Measurements from ENCODE around the gene HGS.

HGS gene

GRCh38 chr17:81740395-81740961 lies 56.7 kb downstream of the HGS start:
- Histone ChIP-seq H3K27ac (ENCODE audit: low read depth, low read length) (no peak overlapping the region), H3K27me3 (ENCODE audit: control insufficient read depth, insufficient read depth, low read length) (no peaks in the 10 kb centered on the region), H3K4me3 (ENCODE audit: low read depth, low read length) (no peak overlapping the region), H3K4me1 (ENCODE audit: control insufficient read depth, insufficient read depth, low read length) (no peaks in the 10 kb centered on the region), H3K36me3 (ENCODE audit: control insufficient read depth, insufficient read depth, low read length) (no peaks in the 10 kb centered on the region), H3K9me3 (ENCODE audit: control insufficient read depth, insufficient read depth, low read length) (no peaks in the 10 kb centered on the region), H3K9ac (ENCODE audit: low read depth, low read length) (no peak overlapping the region)

DNA sequence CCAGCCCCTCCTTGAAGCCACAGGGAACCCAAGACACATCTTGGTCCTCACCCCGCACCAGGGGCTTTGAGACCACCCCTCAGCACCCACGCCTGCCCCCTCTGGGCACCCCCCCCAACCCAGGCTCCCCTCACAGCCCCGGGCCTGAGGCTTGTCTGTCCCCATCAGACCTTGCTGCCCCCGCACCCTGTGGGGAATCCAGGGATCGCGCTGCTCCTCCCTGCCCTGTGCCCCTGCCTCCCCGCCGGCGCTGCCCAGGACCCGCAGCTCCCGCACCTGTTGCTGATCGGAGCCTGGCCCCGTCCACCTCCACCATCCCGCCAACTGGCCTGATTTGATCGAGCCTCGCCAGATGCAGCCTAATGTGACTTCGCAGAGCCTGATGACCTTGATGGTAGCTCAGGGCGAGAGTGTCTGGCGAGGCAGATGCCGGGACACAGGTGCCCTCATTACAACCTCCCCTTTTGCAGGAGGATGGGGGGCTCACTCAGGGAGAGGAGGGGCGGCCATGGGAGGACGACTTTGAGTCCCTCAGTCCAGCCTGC lies 57.3 kb downstream of the HGS start:
- Histone ChIP-seq H3K27me3 (ENCODE audit: control insufficient read depth, insufficient read depth, low read length) (no peaks in the 10 kb centered on the region), H3K4me1 (ENCODE audit: control insufficient read depth, insufficient read depth, low read length) (no peaks in the 10 kb centered on the region), H3K9me3 (ENCODE audit: control insufficient read depth, insufficient read depth, low read length) (no peaks in the 10 kb centered on the region), H3K27ac (ENCODE audit: low read depth, low read length) (no peak overlapping the region), H3K36me3 (ENCODE audit: control insufficient read depth, insufficient read depth, low read length) (no peaks in the 10 kb centered on the region), H3K9ac (ENCODE audit: low read depth, low read length) (no peak overlapping the region), H3K4me3 (ENCODE audit: low read depth, low read length) (no peak overlapping the region)

- H3K4me1 ChIP-seq (ENCODE audit: control insufficient read depth, insufficient read depth, low read length): no peaks in the 10 kb centered on the region
- H3K9me3 ChIP-seq (ENCODE audit: control insufficient read depth, insufficient read depth, low read length): no peaks in the 10 kb centered on the region
- H3K4me3 ChIP-seq (ENCODE audit: low read depth, low read length): no peak overlapping the region
- H3K9ac ChIP-seq (ENCODE audit: low read depth, low read length): no peak overlapping the region
- no peak overlapping the region for H3K27ac ChIP-seq (ENCODE audit: low read depth, low read length)
- no peaks in the 10 kb centered on the region for H3K36me3 ChIP-seq (ENCODE audit: control insufficient read depth, insufficient read depth, low read length)
- no peaks in the 10 kb centered on the region for H3K27me3 ChIP-seq (ENCODE audit: control insufficient read depth, insufficient read depth, low read length)
Measured at GRCh38 chr17:81741594-81742452, 58.0 kb downstream of the HGS start.

All from HUES48 (cell line).